Measurements from ENCODE around the gene DYNC1LI2. TPM values are rescaled to one million over a fixed set of nuclear protein-coding genes. Genes with fewer than 3 reads are reported as not detected.

DYNC1LI2 gene
- total RNA-seq, 1 experiment from 2014 or later = 94.2 TPM

DNA sequence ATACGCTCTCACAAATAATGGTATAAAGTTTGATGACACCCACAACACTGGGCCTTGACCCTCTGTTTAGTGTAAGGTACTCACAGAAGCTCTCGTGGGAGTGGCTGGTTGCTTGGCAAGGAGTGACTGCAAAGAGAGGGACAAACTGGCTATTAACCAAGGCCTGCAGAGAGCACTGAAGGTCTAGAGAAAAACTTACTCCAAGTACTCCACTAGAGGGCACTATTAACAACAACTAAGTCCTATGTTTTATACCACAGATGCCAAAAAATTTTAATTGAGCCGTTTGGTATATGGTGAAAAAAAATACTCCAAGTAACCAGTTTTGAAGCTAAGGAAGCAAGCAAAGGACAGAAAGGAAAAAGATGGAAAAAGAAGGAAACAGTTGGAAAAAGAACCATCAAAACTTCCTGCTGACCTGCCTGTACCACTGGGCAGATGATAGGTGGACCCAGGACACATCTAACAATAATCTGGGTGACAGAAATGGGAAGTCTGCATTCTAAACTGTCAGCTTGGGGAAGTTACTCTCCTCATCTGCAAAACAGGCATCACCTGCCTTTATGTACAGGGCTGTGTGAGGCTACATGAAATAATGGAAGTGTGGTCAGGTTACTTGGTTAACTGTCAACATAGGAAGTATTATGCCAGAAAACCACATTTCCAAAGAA lies 23.2 kb downstream of the DYNC1LI2 start:
- peak overlapping the region; percentile 71 to 95 (median 80); a peak in 5 of 7 replicates for H3K27ac Mint-ChIP-seq
- Histone ChIP-seq H3K56ac (ENCODE audit: insufficient read length, low read depth, low read length) (no peak overlapping the region), H3K4ac (ENCODE audit: low read depth, low read length) (no peak overlapping the region), H2BK5ac (ENCODE audit: insufficient read length, low read length) (no peak overlapping the region), H4K20me1 (ENCODE audit: control insufficient read depth, insufficient read depth, insufficient read length) (no peaks in the 10 kb centered on the region), H3K4me1 (ENCODE audit: insufficient read depth, low read length) (peaks cover 11% of the 10 kb centered on the region), H3K9ac (ENCODE audit: extremely low read depth, insufficient read length, low read length) (no peak overlapping the region), H3K27ac (ENCODE audit: insufficient read length, low read depth, low read length) (peak overlapping the region; percentile 21), H2BK120ac (ENCODE audit: low read depth, low read length, poor library complexity, severe bottlenecking) (no peak overlapping the region), H3K23me2 (ENCODE audit: insufficient read length, low read depth, low read length, poor library complexity, severe bottlenecking) (no peaks in the 10 kb centered on the region), H3K18ac (ENCODE audit: insufficient read length, low read depth, low read length) (no peak overlapping the region), H4K8ac (replicated peaks; ENCODE audit: insufficient read length, low read depth, low read length) (no peak overlapping the region), H3K27me3 (ENCODE audit: insufficient read depth, low read length) (no peaks in the 10 kb centered on the region), H2BK20ac (ENCODE audit: low read depth, low read length, poor library complexity, severe bottlenecking) (no peak overlapping the region), H3K79me2 (ENCODE audit: insufficient read depth, low read length) (no peaks in the 10 kb centered on the region), H3K4me2 (ENCODE audit: insufficient read depth, insufficient read length, low read length) (no peak overlapping the region), H3T11ph (ENCODE audit: low read length) (no peak overlapping the region), H2BK15ac (ENCODE audit: low read depth, low read length) (no peak overlapping the region), H3K9me3 (ENCODE audit: control insufficient read depth, low read depth, low read length) (no peaks in the 10 kb centered on the region), H3K79me1 (ENCODE audit: insufficient read depth, low read depth, low read length, poor library complexity, severe bottlenecking) (no peaks in the 10 kb centered on the region), H3K14ac (ENCODE audit: insufficient read depth, low read length) (no peak overlapping the region), H4K5ac (ENCODE audit: insufficient read length, low read depth, low read length) (no peak overlapping the region), H4K91ac (ENCODE audit: insufficient read length, low read depth, low read length) (no peak overlapping the region), H2BK12ac (ENCODE audit: insufficient read length, low read depth, low read length) (no peak overlapping the region), H2AK5ac (ENCODE audit: insufficient read length, low read length) (no peak overlapping the region), H2AFZ (ENCODE audit: low read length) (no peak overlapping the region), H3K23ac (ENCODE audit: insufficient read length, low read depth, low read length) (no peak overlapping the region)
- no CpG with 5 or more reads among the region's 3 CpGs for WGBS (ENCODE audit: extremely low coverage, insufficient read length, low lambda C conversion rate)
- DNase-seq = no peak
- H3K4me1 Mint-ChIP-seq = peaks cover 34 to 39% of the 10 kb centered on the region in 2 experiments
- H3K9me3 Mint-ChIP-seq = no peaks in the 10 kb centered on the region
- no peaks in the 10 kb centered on the region for H3K27me3 Mint-ChIP-seq (ENCODE audit: low read depth)
- TF ChIP-seq, protein P1, sequence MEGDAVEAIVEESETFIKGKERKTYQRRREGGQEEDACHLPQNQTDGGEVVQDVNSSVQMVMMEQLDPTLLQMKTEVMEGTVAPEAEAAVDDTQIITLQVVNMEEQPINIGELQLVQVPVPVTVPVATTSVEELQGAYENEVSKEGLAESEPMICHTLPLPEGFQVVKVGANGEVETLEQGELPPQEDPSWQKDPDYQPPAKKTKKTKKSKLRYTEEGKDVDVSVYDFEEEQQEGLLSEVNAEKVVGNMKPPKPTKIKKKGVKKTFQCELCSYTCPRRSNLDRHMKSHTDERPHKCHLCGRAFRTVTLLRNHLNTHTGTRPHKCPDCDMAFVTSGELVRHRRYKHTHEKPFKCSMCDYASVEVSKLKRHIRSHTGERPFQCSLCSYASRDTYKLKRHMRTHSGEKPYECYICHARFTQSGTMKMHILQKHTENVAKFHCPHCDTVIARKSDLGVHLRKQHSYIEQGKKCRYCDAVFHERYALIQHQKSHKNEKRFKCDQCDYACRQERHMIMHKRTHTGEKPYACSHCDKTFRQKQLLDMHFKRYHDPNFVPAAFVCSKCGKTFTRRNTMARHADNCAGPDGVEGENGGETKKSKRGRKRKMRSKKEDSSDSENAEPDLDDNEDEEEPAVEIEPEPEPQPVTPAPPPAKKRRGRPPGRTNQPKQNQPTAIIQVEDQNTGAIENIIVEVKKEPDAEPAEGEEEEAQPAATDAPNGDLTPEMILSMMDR (conservative IDR thresholded peaks at IDR 0.05) = peak; percentile 76
- H3K36me3 Mint-ChIP-seq (ENCODE audit: insufficient read depth in 1 of 3, low read depth in 3 of 3) = peaks cover 55 to 93% (median 92%) of the 10 kb centered on the region in 3 experiments
- no peak overlapping the region for H3K4me3 Mint-ChIP-seq
